Measurements from ENCODE around the gene EIF5B. TPM values are rescaled to one million over a fixed set of nuclear protein-coding genes. Genes with fewer than 3 reads are reported as not detected.

Gene EIF5B
- polyA plus RNA-seq, 4 donors: 21.0 to 43.0 (median 32.1) TPM

GRCh38 chr2:99439971-99440505 lies 102.8 kb downstream of the EIF5B start:
- no peak for DNase-seq
- H3K4me1 ChIP-seq (ENCODE audit: control insufficient read depth in 3 of 3, insufficient read depth in 2 of 3, low read depth in 1 of 3, low read length in 2 of 3): no peaks in the 10 kb centered on the region
- H3K27ac ChIP-seq (ENCODE audit: low read depth in 1 of 3, low read length in 2 of 3): no peak overlapping the region
- H3K9me3 ChIP-seq (ENCODE audit: control insufficient read depth in 2 of 2, insufficient read depth in 1 of 2, low read depth in 1 of 2, low read length in 1 of 2): no peaks in the 10 kb centered on the region
- H3K27me3 ChIP-seq (ENCODE audit: control insufficient read depth in 3 of 3, insufficient read depth in 3 of 3, low read length in 3 of 3): no peaks in the 10 kb centered on the region
- no peak overlapping the region for H3K4me3 ChIP-seq (ENCODE audit: low read depth in 1 of 3, low read length in 3 of 3)
- 76 to 91% (median 89%) methylated on average over 4 of the region's 4 CpGs for WGBS, 3 donors
- FAIRE-seq: no peak
- peaks cover 5 to 7% (median 6%) of the 10 kb centered on the region in 3 donors for H3K36me3 ChIP-seq (ENCODE audit: control insufficient read depth in 3 of 3, insufficient read depth in 2 of 3, low read depth in 1 of 3, low read length in 3 of 3)

DNA sequence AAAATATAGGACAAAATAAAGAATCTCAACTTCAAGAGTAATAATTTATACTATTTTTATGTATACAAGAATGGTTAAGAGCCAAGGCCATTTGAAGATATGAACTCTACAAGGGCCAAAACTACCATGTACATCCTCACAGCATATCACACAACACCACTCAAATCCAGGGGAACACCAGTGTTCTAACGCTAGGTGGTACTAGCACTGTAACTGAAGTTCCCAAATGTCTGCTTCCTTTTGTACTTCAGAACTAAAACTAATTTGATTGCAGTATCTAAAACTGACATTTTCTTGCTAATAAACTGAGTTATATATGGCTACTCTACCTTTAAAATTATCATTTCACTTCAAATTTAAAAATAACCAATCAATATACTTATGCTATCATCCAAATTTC lies 105.6 kb downstream of the EIF5B start:
- no peaks in the 10 kb centered on the region for H3K4me1 ChIP-seq (ENCODE audit: control insufficient read depth in 3 of 3, insufficient read depth in 2 of 3, low read depth in 1 of 3, low read length in 2 of 3)
- H3K27ac ChIP-seq (ENCODE audit: low read depth in 1 of 3, low read length in 2 of 3): no peak overlapping the region
- no peak overlapping the region for H3K4me3 ChIP-seq (ENCODE audit: low read depth in 1 of 3, low read length in 3 of 3)
- H3K27me3 ChIP-seq (ENCODE audit: control insufficient read depth in 3 of 3, insufficient read depth in 3 of 3, low read length in 3 of 3): no peaks in the 10 kb centered on the region
- H3K9me3 ChIP-seq (ENCODE audit: control insufficient read depth in 2 of 2, insufficient read depth in 1 of 2, low read depth in 1 of 2, low read length in 1 of 2): no peaks in the 10 kb centered on the region
- FAIRE-seq (no peak), DNase-seq (no peak)
- peaks cover 6 to 12% (median 7%) of the 10 kb centered on the region in 3 donors for H3K36me3 ChIP-seq (ENCODE audit: control insufficient read depth in 3 of 3, insufficient read depth in 2 of 3, low read depth in 1 of 3, low read length in 3 of 3)
- WGBS, 3 donors: 81 to 88% (median 84%) methylated on average over 1 of the region's 1 CpG

GRCh38 chr2:99444222-99444621 lies 107.0 kb downstream of the EIF5B start:
- WGBS, 3 donors: 41 to 58% (median 46%) methylated on average over 2 of the region's 2 CpGs

GRCh38 chr2:99445065-99445464 lies 107.9 kb downstream of the EIF5B start:
- WGBS, 3 donors: 64 to 83% (median 70%) methylated on average over 4 of the region's 4 CpGs
- H3K4me1 ChIP-seq (ENCODE audit: control insufficient read depth in 3 of 3, insufficient read depth in 2 of 3, low read depth in 1 of 3, low read length in 2 of 3): no peaks in the 10 kb centered on the region
- FAIRE-seq (no peak), DNase-seq (no peak)
- H3K4me3 ChIP-seq (ENCODE audit: low read depth in 1 of 3, low read length in 3 of 3): no peak overlapping the region
- no peaks in the 10 kb centered on the region for H3K9me3 ChIP-seq (ENCODE audit: control insufficient read depth in 2 of 2, insufficient read depth in 1 of 2, low read depth in 1 of 2, low read length in 1 of 2)
- H3K36me3 ChIP-seq (ENCODE audit: control insufficient read depth in 3 of 3, insufficient read depth in 2 of 3, low read depth in 1 of 3, low read length in 3 of 3): peaks cover 2 to 13% (median 10%) of the 10 kb centered on the region in 3 donors
- H3K27me3 ChIP-seq (ENCODE audit: control insufficient read depth in 3 of 3, insufficient read depth in 3 of 3, low read length in 3 of 3): no peaks in the 10 kb centered on the region
- no peak overlapping the region for H3K27ac ChIP-seq (ENCODE audit: low read depth in 1 of 3, low read length in 2 of 3)

More at GRCh38 chr2:99444222-99444621, 107.0 kb downstream of the EIF5B start:
- Histone ChIP-seq H3K27me3 (ENCODE audit: control insufficient read depth in 3 of 3, insufficient read depth in 3 of 3, low read length in 3 of 3) (no peaks in the 10 kb centered on the region), H3K36me3 (ENCODE audit: control insufficient read depth in 3 of 3, insufficient read depth in 2 of 3, low read depth in 1 of 3, low read length in 3 of 3) (peaks cover 2 to 13% (median 12%) of the 10 kb centered on the region in 3 donors), H3K9me3 (ENCODE audit: control insufficient read depth in 2 of 2, insufficient read depth in 1 of 2, low read depth in 1 of 2, low read length in 1 of 2) (no peaks in the 10 kb centered on the region), H3K27ac (ENCODE audit: low read depth in 1 of 3, low read length in 2 of 3) (no peak overlapping the region), H3K4me3 (ENCODE audit: low read depth in 1 of 3, low read length in 3 of 3) (no peak overlapping the region), H3K4me1 (ENCODE audit: control insufficient read depth in 3 of 3, insufficient read depth in 2 of 3, low read depth in 1 of 3, low read length in 2 of 3) (no peaks in the 10 kb centered on the region)
- DNase-seq: peak in 1 of 2 donors; percentile 2
- FAIRE-seq: no peak

GRCh38 chr2:99448556-99448955 lies 111.4 kb downstream of the EIF5B start:
- H3K36me3 ChIP-seq (ENCODE audit: control insufficient read depth in 3 of 3, insufficient read depth in 2 of 3, low read depth in 1 of 3, low read length in 3 of 3): peaks cover 2 to 17% (median 17%) of the 10 kb centered on the region in 3 donors
- FAIRE-seq: no peak

DNA sequence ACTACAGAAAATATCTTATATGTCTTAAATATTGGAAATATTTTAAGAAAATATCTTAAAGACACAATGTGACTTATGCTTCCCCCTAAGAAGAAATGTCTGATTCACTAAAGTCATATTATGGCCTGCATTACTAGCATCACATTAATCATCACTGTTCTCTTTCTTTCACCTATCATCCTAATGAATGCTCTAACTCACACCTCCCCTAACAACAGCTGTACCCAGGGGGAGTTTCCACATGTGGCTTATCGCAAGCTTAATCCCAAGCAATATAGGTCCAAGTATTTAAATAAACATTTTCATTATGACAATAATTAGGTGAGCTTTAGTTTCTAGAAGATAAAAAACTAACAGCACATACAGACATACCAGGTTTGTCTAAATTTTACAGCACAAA lies 113.0 kb downstream of the EIF5B start:
- no peak overlapping the region for H3K4me3 ChIP-seq (ENCODE audit: low read depth in 1 of 3, low read length in 3 of 3)
- H3K36me3 ChIP-seq (ENCODE audit: control insufficient read depth in 3 of 3, insufficient read depth in 2 of 3, low read depth in 1 of 3, low read length in 3 of 3): peaks cover 2 to 24% (median 19%) of the 10 kb centered on the region in 3 donors
- no peak overlapping the region for H3K27ac ChIP-seq (ENCODE audit: low read depth in 1 of 3, low read length in 2 of 3)
- DNase-seq: no peak
- no peaks in the 10 kb centered on the region for H3K4me1 ChIP-seq (ENCODE audit: control insufficient read depth in 3 of 3, insufficient read depth in 2 of 3, low read depth in 1 of 3, low read length in 2 of 3)
- 90 to 91% (median 90%) methylated on average over 1 of the region's 1 CpG for WGBS, 3 donors
- FAIRE-seq: no peak
- no peaks in the 10 kb centered on the region for H3K9me3 ChIP-seq (ENCODE audit: control insufficient read depth in 2 of 2, insufficient read depth in 1 of 2, low read depth in 1 of 2, low read length in 1 of 2)
- no peaks in the 10 kb centered on the region for H3K27me3 ChIP-seq (ENCODE audit: control insufficient read depth in 3 of 3, insufficient read depth in 3 of 3, low read length in 3 of 3)

More at GRCh38 chr2:99448556-99448955, 111.4 kb downstream of the EIF5B start:
- no peak overlapping the region for H3K4me3 ChIP-seq (ENCODE audit: low read depth in 1 of 3, low read length in 3 of 3)
- no peaks in the 10 kb centered on the region for H3K4me1 ChIP-seq (ENCODE audit: control insufficient read depth in 3 of 3, insufficient read depth in 2 of 3, low read depth in 1 of 3, low read length in 2 of 3)
- H3K27ac ChIP-seq (ENCODE audit: low read depth in 1 of 3, low read length in 2 of 3): no peak overlapping the region
- H3K9me3 ChIP-seq (ENCODE audit: control insufficient read depth in 2 of 2, insufficient read depth in 1 of 2, low read depth in 1 of 2, low read length in 1 of 2): no peaks in the 10 kb centered on the region
- no peak for DNase-seq
- H3K27me3 ChIP-seq (ENCODE audit: control insufficient read depth in 3 of 3, insufficient read depth in 3 of 3, low read length in 3 of 3): no peaks in the 10 kb centered on the region
- WGBS, 3 donors: 71 to 73% (median 72%) methylated on average over 2 of the region's 2 CpGs

Other genes with a start within 250 kb of the EIF5B start
- gene C2orf15, start 195.7 kb upstream of the EIF5B start, polyA plus RNA-seq: 10 to 100 TPM in 1 of 4 donors, 1 to 10 TPM in 3; 1.4 to 10.0 (median 5.2) TPM
- gene TSGA10, start 182.4 kb upstream of the EIF5B start, polyA plus RNA-seq: 10 to 100 TPM in 1 of 4 donors, 1 to 10 TPM in 3; 2.2 to 10.2 (median 2.3) TPM
- gene LIPT1, start 182.4 kb upstream of the EIF5B start, polyA plus RNA-seq: 10 to 100 TPM in 3 of 4 donors, 1 to 10 TPM in 1; 7.0 to 18.2 (median 11.8) TPM
- 10 to 100 TPM; 27.6 to 51.2 (median 34.4) TPM for gene MITD1, start 156.3 kb upstream of the EIF5B start, polyA plus RNA-seq
- 10 to 100 TPM; 19.7 to 39.5 (median 24.0) TPM for gene MRPL30, start 156.2 kb upstream of the EIF5B start, polyA plus RNA-seq
- under 1 TPM in 1 of 4 donors, not detected in 3; 0.10 TPM for gene LYG2, start 81.7 kb upstream of the EIF5B start, polyA plus RNA-seq
- gene LYG1, start 36.2 kb upstream of the EIF5B start, polyA plus RNA-seq: 10 to 100 TPM in 1 of 4 donors, 1 to 10 TPM in 3; 1.5 to 14.3 (median 3.6) TPM
- 10 to 100 TPM; 25.1 to 34.0 (median 29.6) TPM for gene TXNDC9, start 1.1 kb upstream of the EIF5B start, polyA plus RNA-seq
- 10 to 100 TPM in 3 of 4 donors, 1 to 10 TPM in 1; 9.7 to 40.1 (median 17.8) TPM for gene REV1, start 152.6 kb downstream of the EIF5B start, polyA plus RNA-seq